HT-29 (cell line): ENCODE results near the gene TRAPPC6A. TPM values are rescaled to one million over a fixed set of nuclear protein-coding genes. Genes with fewer than 3 reads are reported as not detected.

Experiments used
- DNase-seq: peaks from one replicate; pipeline ENCODE4 v3.0.0-alpha.2; 2015; ENCODE audit warnings: low spot score
- total RNA-seq: library from RNA; depleted of rRNA; stranded (reverse); fragments of >200 nt; shearing (Covaris generic); gene quantifications from 2 replicates; pipeline ENCODE4 v1.2.3, GENCODE V29; 2014

Gene TRAPPC6A
- total RNA-seq, 1 experiment from 2014 or later = 34.2 TPM

- no peak for DNase-seq
Measured at GRCh38 chr19:45150180-45150579, 27.9 kb downstream of the TRAPPC6A start.

DNA sequence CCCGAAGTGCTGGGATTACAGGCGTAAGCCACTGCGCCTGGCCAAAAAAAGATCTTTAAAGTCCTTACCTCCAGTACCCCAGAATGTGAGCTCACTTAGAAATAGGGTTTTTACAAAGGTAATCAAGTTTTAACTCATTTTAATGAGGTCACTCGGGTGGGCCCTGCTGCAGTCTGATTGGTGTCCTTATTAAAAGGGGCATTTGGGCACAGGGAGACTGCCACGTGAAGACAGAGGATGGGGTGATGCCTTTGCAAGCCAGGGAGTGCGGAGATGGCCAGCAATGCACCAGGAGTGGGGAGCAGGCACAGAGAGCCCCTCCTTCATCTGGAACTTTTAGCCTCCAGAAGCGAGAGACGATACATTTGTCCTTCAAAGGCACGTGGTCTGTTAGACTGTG lies 28.9 kb downstream of the TRAPPC6A start:
- DNase-seq = no peak

DNA sequence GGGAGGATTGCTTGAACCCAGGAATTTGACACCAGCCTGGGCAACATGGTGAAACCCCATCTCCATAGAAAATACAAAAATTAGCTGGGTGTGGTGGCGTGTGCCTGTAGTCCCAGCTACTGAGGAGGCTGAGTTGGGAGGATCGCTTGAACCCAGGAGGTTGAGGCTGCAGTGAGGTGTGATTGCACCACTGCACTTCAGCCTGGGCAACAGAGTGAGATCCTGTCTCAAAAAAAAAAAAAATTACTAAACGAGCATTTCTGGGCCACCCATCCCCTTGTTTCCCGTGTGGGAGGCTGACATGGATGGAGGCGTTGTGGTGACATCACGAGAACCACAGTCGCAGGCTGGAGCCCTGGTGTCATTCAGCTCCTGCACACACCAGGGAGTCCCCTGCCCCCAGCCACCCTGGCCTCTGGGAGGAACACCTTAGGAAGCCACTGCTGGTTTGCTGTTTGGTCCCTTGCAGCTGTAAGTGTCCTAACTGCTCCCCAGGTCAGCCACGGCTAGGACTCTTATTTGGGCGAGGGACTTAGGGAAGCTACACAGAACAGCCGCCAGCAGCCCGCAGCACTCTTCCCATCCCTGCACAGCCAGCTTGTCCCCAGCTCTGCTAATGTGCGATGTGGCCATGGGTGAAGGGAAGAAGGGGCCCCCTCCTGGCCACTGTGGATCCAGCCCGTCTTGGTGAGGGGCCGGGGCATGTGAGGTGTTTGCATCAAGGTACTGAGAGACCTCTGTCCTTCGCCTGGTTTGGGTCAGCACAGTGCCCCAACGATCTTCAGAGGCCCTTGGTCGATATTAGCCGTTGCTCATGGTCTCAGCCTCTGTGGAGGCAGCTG lies 30.0 kb downstream of the TRAPPC6A start:
- no peak for DNase-seq

GRCh38 chr19:45146741-45147205 lies 31.3 kb downstream of the TRAPPC6A start:
- no peak for DNase-seq

DNA sequence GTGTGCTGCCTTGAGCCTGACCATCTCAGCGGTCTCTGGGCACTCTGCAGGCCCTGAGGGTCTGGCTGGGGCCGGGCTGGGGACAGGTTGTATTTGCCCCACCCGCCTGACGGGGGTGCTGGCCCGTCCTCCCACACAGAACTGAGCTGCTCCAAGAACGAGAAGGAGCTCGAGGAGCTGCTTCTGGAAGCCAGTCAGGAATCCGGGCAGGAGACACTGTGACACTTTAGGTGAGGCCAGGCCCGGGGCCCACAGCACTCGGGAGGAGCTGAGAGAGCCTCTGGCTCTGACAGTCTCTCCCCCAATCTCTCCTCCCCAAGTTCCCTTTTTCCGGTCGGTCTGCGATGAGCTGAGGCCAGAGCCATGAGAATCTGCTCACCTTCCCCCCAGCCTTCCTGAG lies 31.8 kb downstream of the TRAPPC6A start:
- DNase-seq = no peak

- DNase-seq = no peak
Measured at GRCh38 chr19:45145270-45146189, 32.5 kb downstream of the TRAPPC6A start.

DNA sequence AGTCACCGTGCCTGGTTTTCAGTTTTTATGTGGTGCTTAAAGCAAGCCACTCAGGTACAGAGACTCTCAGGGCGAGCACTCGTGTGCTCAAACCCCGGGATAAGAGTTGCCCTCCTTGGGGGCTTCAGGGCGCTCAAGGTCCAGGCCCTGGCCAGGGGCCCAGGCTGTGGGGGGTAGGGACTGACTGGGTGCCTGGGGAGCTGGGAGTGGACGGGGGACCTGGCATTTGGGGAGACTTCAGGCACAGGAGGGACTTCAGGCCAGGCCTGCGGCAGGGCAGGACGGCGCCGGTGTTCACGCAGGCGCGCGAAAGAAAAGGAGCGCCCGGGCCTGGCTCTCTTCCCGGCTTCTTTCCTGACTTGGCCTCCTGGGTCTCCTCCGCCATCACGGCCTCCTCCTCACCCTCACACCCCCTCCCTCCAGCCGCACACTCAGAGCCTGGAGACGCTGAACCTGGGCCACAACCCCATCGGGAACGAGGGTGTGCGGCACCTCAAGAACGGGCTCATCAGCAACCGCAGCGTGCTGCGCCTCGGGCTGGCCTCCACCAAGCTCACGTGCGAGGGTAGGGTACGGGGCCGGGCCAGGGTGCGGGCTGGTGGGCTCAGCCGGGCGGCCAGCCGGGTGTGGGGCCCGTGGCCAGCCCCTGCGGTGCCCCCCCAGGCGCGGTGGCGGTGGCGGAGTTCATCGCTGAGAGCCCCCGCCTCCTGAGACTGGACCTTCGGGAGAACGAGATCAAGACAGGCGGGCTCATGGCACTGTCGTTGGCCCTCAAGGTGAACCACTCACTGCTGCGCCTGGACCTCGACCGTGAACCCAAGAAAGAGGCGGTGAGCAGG lies 33.4 kb downstream of the TRAPPC6A start:
- DNase-seq = no peak

DNA sequence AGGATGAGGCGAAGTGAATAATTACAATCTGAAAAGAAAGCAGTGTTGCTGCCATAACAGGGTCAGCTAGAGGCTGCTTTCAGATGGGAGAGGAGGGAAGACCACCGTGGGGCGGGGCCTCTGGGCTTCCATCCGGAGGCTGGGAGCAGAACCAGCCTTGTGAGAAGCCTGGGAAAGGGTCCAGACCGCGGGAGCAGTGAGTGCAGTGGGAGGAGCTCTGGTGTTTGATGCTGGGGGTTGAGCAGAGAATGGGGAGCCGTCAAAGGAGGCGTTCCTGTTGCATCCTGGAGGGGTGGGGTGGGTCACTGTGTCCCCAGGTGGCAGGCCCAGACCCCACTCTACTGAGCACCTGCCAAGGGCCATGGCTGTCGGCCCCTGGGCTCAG lies 35.3 kb downstream of the TRAPPC6A start:
- DNase-seq = no peak

GRCh38 chr19:45142016-45142725 lies 35.9 kb downstream of the TRAPPC6A start:
- no peak for DNase-seq

DNA sequence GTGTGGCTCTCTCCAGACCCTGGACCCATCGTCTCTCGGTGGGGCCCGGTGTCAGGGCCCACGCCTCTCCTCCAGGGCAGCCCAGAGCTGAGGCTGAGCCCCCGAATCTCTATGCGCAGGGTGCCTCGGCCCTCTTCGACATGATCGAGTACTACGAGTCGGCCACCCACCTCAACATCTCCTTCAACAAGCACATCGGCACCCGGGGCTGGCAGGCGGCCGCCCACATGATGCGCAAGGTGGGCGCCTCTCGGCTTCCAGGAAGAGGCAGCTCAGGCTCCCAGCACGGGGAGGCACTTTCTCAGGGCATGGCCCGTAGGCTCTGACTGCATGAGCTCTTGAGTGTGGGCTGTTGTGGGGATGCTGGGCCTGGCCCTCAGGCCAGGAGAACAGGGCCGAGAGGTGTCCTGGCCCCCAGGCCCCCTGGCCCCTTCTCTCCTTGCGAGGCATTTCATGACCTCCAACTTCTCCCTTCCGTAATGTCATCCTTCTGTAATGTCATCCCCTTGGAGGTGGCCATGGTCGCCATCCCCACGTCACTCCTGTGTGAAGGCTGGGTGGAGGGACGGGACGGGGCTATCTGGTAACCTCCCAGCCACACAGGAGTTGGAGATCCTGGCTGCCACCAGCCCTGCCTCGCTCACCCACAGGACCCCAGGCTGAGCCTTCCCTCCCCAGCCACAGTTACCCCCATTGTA lies 36.7 kb downstream of the TRAPPC6A start:
- DNase-seq = no peak

- DNase-seq = no peak
Measured at GRCh38 chr19:45140533-45140932, 37.5 kb downstream of the TRAPPC6A start.

DNA sequence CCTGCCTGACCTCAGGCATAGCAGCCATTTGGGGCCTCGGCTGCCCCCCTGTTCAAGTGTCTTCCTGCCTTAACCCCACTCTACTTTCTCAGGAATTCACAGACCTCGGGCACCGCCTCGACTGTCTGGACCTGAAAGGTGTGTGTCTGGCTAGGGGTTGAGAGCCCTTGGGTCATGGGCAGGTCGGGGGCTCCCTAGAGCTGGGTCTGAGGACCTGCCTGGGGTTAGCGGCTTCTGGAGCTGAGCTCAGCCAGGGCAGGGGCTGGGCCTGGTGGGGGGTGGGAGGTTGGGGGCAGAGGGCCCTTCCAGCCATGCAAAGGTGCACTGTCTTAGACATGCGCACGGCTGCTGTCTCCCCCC lies 37.9 kb downstream of the TRAPPC6A start:
- no peak for DNase-seq

DNA sequence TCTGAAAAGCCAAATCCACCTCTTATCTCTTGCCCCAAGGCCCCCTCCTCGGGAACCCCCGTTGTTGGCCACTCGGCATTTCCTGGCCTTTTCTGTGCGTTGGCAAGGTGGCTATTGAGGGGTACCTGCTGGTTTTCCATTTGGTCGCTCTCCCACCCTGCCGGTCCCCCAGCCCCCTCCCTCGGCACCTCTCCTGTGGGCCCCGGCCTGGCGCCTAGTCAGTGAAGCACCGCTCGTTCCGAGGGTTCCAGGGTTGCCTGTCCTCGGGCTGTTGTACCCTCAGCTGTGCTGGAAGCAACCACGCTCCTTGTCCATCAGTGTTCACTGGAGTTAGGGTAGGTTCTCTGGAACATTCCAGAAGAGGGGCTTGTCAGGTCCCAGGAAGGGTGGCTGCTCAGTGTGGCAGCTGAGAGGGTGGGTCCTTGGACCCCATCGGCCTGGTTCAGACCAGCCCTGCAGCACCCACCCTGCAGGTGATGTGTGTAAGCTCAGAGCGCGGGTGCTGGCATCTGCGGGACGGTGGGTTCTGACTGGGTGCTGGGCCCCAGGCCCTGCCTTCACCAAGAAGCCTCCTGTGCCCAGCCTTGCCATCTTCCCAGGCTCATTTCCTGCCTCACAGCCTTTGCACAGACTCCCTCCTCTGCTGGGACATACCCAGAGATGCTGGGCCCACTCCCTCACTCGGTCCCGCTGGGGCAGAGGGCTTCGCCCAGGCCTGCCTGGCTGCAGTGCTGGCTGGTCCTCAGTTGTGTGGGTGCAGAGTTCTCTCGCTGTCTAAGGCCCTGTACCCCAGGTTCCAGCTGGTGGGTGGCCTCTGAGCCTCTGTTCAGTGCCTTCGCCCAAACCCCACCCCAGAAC lies 38.5 kb downstream of the TRAPPC6A start:
- no peak for DNase-seq

DNA sequence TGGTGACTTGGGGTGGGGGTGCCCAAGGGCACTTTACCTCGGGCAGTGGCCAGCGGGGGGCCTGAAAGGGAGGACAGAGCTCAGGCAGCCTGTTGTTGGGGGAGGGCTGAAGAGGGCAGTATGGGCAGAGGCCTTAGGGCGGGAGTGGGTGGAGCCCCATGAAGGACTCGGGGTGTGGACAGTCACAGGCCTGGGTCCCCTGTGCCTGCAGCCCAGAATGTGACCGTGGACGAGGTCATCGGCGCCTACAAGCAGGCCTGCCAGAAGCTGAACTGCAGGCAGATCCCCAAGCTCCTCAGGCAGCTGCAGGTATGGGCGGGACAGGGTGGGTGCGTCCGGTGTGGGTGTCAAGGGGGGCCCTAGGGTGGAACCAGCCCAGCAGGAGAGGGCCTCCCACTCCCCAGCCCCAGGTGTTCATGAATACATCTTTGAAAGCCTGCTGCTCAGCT lies 39.7 kb downstream of the TRAPPC6A start:
- DNase-seq = peak; percentile 42

DNA sequence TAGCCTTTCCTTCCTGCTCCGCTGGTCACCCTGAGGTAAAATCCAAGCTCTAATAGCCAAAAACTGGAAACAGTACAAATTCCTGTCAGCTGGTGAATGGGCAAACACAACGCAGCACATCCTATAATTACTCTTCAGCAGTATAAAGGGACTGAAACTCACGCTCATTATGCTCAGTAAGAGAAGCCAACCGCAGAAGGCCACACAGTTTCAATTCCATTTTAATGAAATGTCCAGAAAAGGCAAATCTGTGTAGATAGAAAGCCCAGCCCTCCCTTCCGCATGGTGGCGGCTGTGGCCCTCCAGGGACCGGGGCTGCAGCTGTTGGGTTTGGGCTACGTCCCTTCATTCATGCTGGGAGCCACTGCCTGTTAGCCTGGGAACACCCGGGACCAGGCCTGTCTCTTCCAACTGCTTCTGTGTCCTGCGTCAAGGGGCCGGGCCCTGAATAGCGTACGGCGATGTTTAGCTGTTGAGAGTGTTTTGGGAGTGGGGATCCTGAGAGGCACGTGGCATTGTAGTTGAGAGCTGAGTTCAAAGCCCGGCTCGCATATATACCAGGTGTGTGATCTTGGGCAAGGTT lies 40.8 kb downstream of the TRAPPC6A start:
- DNase-seq = no peak

GRCh38 chr19:45136507-45137178 lies 41.4 kb downstream of the TRAPPC6A start:
- no peak for DNase-seq

DNA sequence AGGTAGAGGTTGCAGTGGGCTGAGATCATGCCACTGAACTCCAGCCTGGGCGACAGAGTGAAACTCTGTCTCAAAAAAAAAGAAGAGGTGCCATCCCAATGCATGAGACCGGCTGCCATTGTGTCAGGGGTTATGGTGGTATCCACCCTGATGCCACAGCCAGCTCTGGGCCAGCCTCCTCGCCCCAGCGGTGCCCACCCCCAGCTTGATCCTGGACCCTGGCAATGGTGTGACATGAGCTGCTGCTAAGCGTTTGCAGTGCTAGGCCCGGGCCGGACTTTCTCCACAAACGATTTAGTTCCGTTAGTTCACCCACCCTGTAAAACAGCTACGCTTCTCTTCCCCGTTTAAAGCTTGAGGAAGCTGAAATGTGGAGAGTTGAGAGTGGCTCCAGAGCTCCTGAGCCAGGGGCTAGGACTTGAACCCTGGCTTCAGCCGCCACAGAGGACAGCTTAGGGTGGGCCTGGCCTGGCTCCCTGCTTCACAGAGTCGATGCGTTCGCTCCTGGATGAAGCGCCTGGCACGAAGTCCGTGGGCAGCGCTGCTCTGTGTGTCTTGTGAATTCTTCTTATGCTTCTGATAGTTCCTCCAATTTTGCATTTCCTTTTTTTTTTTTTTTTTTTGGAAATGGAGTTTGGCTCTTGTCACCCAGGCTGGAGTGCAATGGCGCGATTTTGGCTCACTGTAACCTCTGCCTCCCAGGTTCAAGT lies 42.7 kb downstream of the TRAPPC6A start:
- DNase-seq = no peak

DNA sequence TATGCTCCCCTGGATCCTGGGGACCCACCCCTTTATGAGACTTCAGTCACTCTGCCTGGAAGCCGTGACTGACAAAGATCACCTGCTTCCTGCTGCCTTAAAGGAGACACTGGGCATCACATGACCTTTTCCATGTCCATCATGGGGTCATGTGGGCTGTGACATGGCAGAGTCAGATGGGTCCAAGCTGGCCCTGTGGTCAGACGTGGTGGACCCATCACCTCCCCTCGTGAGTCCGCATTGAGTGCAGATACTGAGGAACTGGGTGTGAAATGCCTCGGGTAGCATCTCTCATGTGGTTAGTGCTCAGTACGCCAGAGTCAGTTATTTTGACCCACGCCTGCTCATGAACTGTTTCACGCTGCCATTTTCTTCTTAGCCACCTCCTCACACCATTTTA lies 44.4 kb downstream of the TRAPPC6A start:
- DNase-seq = no peak
